ENCODE measurements around the gene OTUD7B.
"Not testable (repeated sequence)": the region's sequence is repeated elsewhere in the genome, so short reads cannot be mapped to it uniquely, and the experiment has no call there.

The OTUD7B gene

GRCh38 chr1:149957548-149957947, 53.0 kb downstream of the OTUD7B start:
- H3K36me3 ChIP-seq (ENCODE audit: insufficient read depth, low read length), result peaks cover 14% of the 10 kb centered on the region
- H3K4me1 ChIP-seq (ENCODE audit: insufficient read depth, low read length); H3K9ac ChIP-seq (ENCODE audit: low read depth, low read length); H3K9me3 ChIP-seq (ENCODE audit: control insufficient read depth, insufficient read depth, low read length): not testable (repeated sequence)

GRCh38 chr1:149949911-149950310, 60.6 kb downstream of the OTUD7B start:
- H3K36me3 ChIP-seq (ENCODE audit: insufficient read depth, low read length), result peaks cover 6% of the 10 kb centered on the region
- H3K9ac ChIP-seq (ENCODE audit: low read depth, low read length), result no peak overlapping the region
- no peaks in the 10 kb centered on the region for H3K9me3 ChIP-seq (ENCODE audit: control insufficient read depth, insufficient read depth, low read length)
- no peaks in the 10 kb centered on the region for H3K4me1 ChIP-seq (ENCODE audit: insufficient read depth, low read length)

- Histone ChIP-seq H3K36me3 (ENCODE audit: insufficient read depth, low read length) (peaks cover 9% of the 10 kb centered on the region), H3K4me1 (ENCODE audit: insufficient read depth, low read length) (peaks cover 10% of the 10 kb centered on the region), H3K9ac (ENCODE audit: low read depth, low read length) (no peak overlapping the region), H3K9me3 (ENCODE audit: control insufficient read depth, insufficient read depth, low read length) (no peaks in the 10 kb centered on the region)
These were observed 65.3 kb downstream of the OTUD7B start for GRCh38 chr1:149945206-149945605.

- Histone ChIP-seq H3K9me3 (ENCODE audit: control insufficient read depth, insufficient read depth, low read length) (no peaks in the 10 kb centered on the region), H3K4me1 (ENCODE audit: insufficient read depth, low read length) (peaks cover 18% of the 10 kb centered on the region), H3K36me3 (ENCODE audit: insufficient read depth, low read length) (peaks cover 7% of the 10 kb centered on the region; the same call in 1 of the 2 replicates), H3K9ac (ENCODE audit: low read depth, low read length) (no peak overlapping the region)
These were observed 67.6 kb downstream of the OTUD7B start for GRCh38 chr1:149942885-149943284.

GRCh38 chr1:149942207-149942606, 68.3 kb downstream of the OTUD7B start:
- peaks cover 23% of the 10 kb centered on the region for H3K4me1 ChIP-seq (ENCODE audit: insufficient read depth, low read length)
- no peak overlapping the region for H3K9ac ChIP-seq (ENCODE audit: low read depth, low read length)
- peaks cover 4% of the 10 kb centered on the region; the same call in 1 of the 2 replicates for H3K36me3 ChIP-seq (ENCODE audit: insufficient read depth, low read length)
- H3K9me3 ChIP-seq (ENCODE audit: control insufficient read depth, insufficient read depth, low read length), result no peaks in the 10 kb centered on the region

GRCh38 chr1:149940427-149940826, 70.1 kb downstream of the OTUD7B start:
- H3K4me1 ChIP-seq (ENCODE audit: insufficient read depth, low read length), result peaks cover 23% of the 10 kb centered on the region
- no peaks in the 10 kb centered on the region for H3K9me3 ChIP-seq (ENCODE audit: control insufficient read depth, insufficient read depth, low read length)
- H3K9ac ChIP-seq (ENCODE audit: low read depth, low read length), result no peak overlapping the region
- H3K36me3 ChIP-seq (ENCODE audit: insufficient read depth, low read length), result 0 out of 2 replicates have a peak, but pooled peaks cover 3% of the 10 kb centered on the region

GRCh38 chr1:149938668-149939003, 71.9 kb downstream of the OTUD7B start:
- H3K9me3 ChIP-seq (ENCODE audit: control insufficient read depth, insufficient read depth, low read length); H3K36me3 ChIP-seq (ENCODE audit: insufficient read depth, low read length): not testable (repeated sequence)
- Histone ChIP-seq H3K9ac (ENCODE audit: low read depth, low read length) (peak overlapping the region; percentile 75), H3K4me1 (ENCODE audit: insufficient read depth, low read length) (peaks cover 23% of the 10 kb centered on the region)

- Histone ChIP-seq H3K9ac (ENCODE audit: low read depth, low read length) (peak overlapping the region; percentile 50; the same call in 1 of the 2 replicates), H3K36me3 (ENCODE audit: insufficient read depth, low read length) (no peaks in the 10 kb centered on the region), H3K4me1 (ENCODE audit: insufficient read depth, low read length) (peaks cover 23% of the 10 kb centered on the region), H3K9me3 (ENCODE audit: control insufficient read depth, insufficient read depth, low read length) (no peaks in the 10 kb centered on the region)
These were observed 72.8 kb downstream of the OTUD7B start for GRCh38 chr1:149937759-149938158.

GRCh38 chr1:149936992-149937705, 73.4 kb downstream of the OTUD7B start:
- Histone ChIP-seq H3K36me3 (ENCODE audit: insufficient read depth, low read length) (no peaks in the 10 kb centered on the region), H3K9ac (ENCODE audit: low read depth, low read length) (peak overlapping the region; percentile 50), H3K4me1 (ENCODE audit: insufficient read depth, low read length) (peaks cover 23% of the 10 kb centered on the region), H3K9me3 (ENCODE audit: control insufficient read depth, insufficient read depth, low read length) (no peaks in the 10 kb centered on the region)

GRCh38 chr1:149936170-149936991, 74.1 kb downstream of the OTUD7B start, which contains the start of gene MTMR11:
Gene MTMR11 (minus strand): TSS chr1:149936879. CDS start chr1:149936647, 232 bp downstream.
- Histone ChIP-seq H3K9me3 (ENCODE audit: control insufficient read depth, insufficient read depth, low read length) (no peaks in the 10 kb centered on the region), H3K36me3 (ENCODE audit: insufficient read depth, low read length) (no peaks in the 10 kb centered on the region), H3K4me1 (ENCODE audit: insufficient read depth, low read length) (peaks cover 18% of the 10 kb centered on the region), H3K9ac (ENCODE audit: low read depth, low read length) (peak within 1 kb of the TSS; percentile 50)

- Histone ChIP-seq H3K9ac (ENCODE audit: low read depth, low read length) (no peak overlapping the region), H3K9me3 (ENCODE audit: control insufficient read depth, insufficient read depth, low read length) (no peaks in the 10 kb centered on the region), H3K36me3 (ENCODE audit: insufficient read depth, low read length) (no peaks in the 10 kb centered on the region), H3K4me1 (ENCODE audit: insufficient read depth, low read length) (peaks cover 8% of the 10 kb centered on the region)
These were observed 76.2 kb downstream of the OTUD7B start for GRCh38 chr1:149934356-149934755.

- peaks cover 8% of the 10 kb centered on the region for H3K4me1 ChIP-seq (ENCODE audit: insufficient read depth, low read length)
- H3K36me3 ChIP-seq (ENCODE audit: insufficient read depth, low read length), result no peaks in the 10 kb centered on the region
- H3K9me3 ChIP-seq (ENCODE audit: control insufficient read depth, insufficient read depth, low read length), result no peaks in the 10 kb centered on the region
- no peak overlapping the region for H3K9ac ChIP-seq (ENCODE audit: low read depth, low read length)
These were observed 77.3 kb downstream of the OTUD7B start for GRCh38 chr1:149933208-149933607.

- Histone ChIP-seq H3K9me3 (ENCODE audit: control insufficient read depth, insufficient read depth, low read length) (no peaks in the 10 kb centered on the region), H3K4me1 (ENCODE audit: insufficient read depth, low read length) (peaks cover under 1% of the 10 kb centered on the region; the same call in 1 of the 2 replicates), H3K36me3 (ENCODE audit: insufficient read depth, low read length) (no peaks in the 10 kb centered on the region), H3K9ac (ENCODE audit: low read depth, low read length) (no peak overlapping the region)
These were observed 78.1 kb downstream of the OTUD7B start for GRCh38 chr1:149932474-149932873.

- Histone ChIP-seq H3K9ac (ENCODE audit: low read depth, low read length) (no peak overlapping the region), H3K36me3 (ENCODE audit: insufficient read depth, low read length) (peaks cover 2% of the 10 kb centered on the region; the same call in 1 of the 2 replicates), H3K9me3 (ENCODE audit: control insufficient read depth, insufficient read depth, low read length) (no peaks in the 10 kb centered on the region), H3K4me1 (ENCODE audit: insufficient read depth, low read length) (no peaks in the 10 kb centered on the region)
These were observed 79.2 kb downstream of the OTUD7B start for GRCh38 chr1:149931212-149931790.

Data from ES-I3 (cell line).